HG03442 (cell line): Measurements from ENCODE around the gene TLCD5.

Experiments
- ATAC-seq: cut with Tn5 transposase; IDR thresholded peaks from one replicate; pipeline ENCODE4 v1.9.1; 2021; ENCODE audit warnings: mild to moderate bottlenecking, moderate library complexity; ENCODE audit not compliant: unreplicated experiment

The TLCD5 gene

DNA sequence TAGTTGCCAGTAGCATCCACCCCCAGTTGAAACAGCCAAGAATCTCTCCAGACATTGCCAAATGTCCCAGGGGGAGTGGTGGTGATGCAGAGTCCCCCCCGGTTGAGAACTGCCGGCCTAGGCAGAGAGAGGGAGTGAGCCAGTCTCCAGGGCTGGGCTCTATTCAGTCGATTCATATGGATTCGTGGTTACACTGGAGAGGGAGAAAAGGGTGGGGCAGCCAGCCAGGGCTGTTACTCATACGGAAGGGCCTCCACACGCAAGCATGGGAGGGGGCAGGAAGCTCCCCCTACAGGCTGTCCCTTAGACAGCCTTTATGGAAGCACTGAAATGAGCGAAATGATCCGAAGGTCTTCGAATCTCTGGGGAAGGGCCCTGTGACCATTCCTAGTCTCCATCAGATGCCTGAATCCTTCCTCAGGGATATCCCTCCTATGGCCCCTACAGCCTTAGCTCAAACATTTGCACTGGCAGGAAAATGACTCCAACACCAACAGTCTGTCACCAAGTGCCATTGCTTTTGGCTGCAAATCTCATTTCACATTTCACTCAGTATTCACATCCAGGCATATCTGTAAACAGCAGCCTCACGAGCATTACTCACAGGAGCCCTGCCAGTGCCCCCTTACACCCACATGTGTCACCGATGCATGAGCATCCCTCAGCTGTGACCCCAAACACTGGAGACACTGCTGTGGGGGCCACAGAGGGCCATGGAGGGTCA, 18.4 kb upstream of the TLCD5 start:
- no peak for ATAC-seq

- ATAC-seq, result no peak
Observed at GRCh38 chr11:120307476-120307875, 17.6 kb upstream of the TLCD5 start.

- ATAC-seq, result no peak
Observed at GRCh38 chr11:120308081-120308480, 17.0 kb upstream of the TLCD5 start.

GRCh38 chr11:120310870-120311269, 14.2 kb upstream of the TLCD5 start:
- ATAC-seq, result no peak

DNA sequence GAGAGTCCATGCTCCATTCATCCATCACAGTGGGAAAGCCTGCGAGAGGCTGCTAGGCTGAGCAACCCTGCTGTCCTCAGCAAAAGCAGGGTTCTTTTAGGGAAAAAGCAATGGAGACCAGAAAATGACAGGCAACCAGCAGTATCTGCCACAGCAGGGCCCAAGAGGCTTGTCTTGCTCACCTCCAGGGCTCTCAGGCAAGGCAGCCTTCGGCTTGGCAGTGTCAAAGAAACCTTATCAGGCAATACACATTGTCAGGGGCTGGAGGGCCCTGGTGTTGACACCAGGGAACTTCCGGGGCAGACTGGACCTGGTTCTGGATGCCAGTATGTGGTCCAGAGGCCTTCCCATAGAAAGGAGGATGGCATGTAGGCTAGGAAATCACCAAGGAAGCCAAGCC, 10.2 kb upstream of the TLCD5 start:
- ATAC-seq, result no peak

DNA sequence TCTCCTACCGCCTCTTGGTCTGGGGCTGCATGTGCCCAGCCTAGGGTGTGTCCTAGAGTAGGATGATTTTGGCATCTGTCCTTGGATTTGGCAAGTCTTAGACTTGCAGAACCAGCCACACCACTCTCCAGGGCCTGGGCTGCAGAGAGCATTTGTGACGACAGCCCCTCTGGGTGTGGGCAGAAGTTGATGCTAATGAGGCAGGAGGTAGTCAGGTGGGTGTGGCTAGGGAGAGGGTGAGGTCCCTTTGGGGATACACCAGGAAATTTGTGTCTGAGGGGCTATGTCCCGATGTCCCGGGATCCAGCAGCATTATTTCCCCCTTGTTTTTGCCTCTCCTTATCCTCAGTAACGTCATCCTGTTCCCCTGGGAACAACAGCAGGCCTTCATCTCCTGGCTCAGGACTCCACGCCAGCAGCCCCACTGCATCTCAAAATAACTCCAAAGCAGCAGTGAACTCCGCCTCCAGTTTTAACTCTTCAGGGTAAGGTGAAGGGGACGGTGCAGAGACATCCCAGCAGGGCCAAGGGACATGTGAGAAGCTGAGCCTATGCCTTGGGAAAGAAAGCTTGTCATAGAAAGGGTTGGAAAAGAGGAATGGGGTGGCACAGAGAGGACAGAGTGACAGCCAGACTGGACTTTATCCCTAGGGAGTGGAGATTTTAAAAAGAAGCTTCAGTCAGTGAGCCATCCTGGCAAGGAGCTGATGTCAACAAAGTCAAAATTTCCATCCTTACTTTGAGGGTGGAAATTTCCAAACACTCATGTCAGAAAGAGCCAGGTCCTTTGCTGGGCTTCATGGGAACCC, 8.0 kb upstream of the TLCD5 start:
- ATAC-seq, result no peak

- no peak for ATAC-seq
Observed at GRCh38 chr11:120317689-120318480, 7.2 kb upstream of the TLCD5 start.

DNA sequence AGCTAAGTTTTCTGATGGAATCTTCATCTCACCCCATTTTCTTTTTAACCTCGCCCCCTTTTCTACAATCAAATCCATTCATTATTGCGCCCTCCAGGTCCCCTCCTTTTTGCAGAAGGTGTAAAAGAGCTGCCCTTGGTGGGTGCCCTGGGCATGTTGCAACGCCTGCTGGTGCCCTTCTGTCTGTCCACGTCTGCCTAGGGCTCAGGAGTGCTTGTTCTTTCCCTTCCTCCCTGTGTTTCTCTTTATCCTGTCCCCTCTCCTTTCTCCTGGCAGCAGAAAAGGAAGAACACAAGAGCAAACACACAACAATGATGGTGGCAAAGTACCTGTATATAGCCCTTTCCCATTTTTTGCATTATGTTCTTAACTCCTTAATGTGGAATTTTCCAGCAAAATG, 6.2 kb upstream of the TLCD5 start:
- ATAC-seq, result no peak

GRCh38 chr11:120326228-120326627, 1.1 kb downstream of the TLCD5 start:
- ATAC-seq, result no peak

DNA sequence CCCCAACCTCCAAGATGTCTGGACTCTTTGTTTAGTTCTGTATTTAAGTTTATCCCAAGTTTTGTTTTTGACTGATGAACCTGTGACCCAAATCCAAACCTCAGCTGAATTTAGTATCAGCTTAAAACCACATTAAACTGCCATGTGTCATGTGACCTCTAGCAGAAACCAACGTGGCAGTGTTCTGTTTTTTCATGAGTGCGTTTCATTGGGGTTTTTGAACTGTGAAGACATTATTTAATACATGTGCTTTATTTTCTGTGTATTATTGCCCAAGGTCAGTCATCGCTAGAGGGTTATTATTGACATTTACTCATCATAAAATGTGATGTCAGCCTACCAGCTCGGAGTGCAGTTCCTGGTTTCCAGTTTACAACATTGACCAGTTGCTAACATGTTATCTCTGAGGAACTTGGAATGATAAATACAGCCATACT, 1.8 kb downstream of the TLCD5 start:
- ATAC-seq, result no peak

DNA sequence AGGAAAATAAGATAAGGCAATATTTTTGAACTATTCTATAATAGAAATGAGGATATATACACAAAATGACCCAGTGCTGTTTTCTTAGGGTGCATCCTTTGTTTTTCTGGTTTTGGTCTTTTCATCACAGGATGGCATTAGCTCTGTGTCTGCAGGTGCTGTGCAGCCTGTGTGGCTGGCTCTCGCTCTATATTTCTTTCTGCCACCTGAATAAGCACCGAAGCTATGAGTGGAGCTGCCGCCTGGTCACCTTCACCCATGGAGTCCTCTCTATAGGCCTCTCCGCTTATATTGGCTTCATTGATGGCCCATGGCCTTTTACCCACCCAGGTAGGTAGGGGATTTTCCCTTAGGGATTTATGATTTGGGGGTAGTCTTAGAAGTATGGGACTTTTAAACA, 2.2 kb downstream of the TLCD5 start:
- ATAC-seq, result no peak

DNA sequence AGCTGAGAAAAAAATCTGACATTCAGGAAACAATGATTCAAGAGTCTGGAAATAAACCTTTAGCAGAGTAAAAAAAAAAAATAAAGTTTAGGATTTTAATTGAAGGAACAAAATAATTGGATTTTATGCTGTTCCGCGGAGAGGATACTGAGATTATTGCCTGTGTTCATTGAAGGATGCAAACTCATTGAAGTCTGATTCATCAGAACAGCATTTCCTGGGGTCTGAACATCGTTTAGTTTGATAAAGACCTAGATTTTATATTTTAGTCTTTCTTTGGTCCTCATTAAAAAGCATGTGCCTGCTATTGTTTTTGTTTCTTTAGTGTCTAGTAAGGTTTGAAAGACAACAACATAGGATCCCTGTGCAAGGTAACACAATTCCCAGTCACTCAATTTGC, 4.5 kb downstream of the TLCD5 start:
- ATAC-seq, result no peak

DNA sequence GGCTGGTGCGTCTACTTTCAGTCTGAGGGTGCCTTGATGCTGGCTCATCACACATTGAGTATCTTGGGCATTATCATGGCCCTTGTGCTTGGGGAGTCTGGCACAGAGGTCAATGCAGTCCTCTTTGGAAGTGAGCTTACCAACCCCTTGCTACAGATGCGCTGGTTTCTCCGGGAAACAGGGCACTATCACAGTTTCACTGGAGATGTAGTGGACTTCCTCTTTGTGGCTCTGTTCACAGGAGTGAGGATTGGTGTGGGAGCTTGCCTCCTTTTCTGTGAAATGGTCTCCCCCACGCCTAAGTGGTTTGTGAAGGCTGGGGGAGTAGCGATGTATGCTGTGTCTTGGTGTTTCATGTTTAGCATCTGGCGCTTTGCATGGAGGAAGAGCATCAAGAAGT, 4.9 kb downstream of the TLCD5 start:
- ATAC-seq, result no peak

GRCh38 chr11:120331301-120331996, 6.3 kb downstream of the TLCD5 start:
- ATAC-seq, result no peak

- no peak for ATAC-seq
Observed at GRCh38 chr11:120332822-120333716, 8.0 kb downstream of the TLCD5 start.

- ATAC-seq, result no peak
Observed at GRCh38 chr11:120333801-120334200, 8.7 kb downstream of the TLCD5 start.

DNA sequence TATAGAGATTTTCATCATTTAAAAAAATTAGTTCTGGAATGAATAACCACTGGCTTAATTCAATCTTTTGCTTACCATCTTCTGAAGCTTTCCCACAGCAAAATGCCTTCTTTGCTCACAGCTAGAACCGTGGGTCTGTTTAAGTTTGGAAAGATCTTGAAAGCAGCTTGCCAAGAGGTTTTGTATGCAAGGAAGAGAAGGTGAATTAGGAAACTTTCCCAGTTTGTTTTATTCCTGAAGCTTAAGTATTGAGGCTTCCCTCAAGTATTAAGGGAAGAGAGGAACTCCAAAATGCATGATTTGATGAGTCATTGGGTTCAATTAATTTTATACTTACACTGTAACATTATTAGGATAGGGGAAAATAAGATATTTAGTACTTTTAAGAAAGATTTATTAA, 9.2 kb downstream of the TLCD5 start:
- ATAC-seq, result no peak

DNA sequence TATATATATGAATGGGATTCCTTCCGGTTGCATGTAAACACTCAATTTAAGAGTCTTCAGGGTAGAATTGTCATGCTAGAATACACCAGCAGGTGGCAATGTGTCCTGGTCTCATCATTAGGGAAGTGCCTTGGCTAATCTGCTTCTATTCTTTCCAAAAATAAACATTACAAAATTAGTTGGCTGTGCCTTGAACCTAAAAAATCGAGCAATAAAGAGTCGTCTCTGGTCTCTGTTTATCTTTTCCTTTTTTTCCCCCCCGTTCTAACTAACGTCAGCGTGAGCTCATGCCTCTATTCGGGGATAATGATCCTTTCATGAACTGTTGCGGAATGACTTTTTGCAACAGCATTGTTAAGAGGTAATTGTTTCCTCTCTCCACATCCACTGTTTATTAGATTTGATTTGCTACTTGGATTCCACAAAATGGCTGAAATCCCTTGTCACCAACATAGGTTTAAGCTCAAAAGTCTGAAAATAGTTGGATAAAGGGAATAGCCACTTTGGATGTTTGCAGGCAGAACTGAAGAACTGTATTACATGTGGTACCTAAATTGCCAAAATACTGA, 9.9 kb downstream of the TLCD5 start:
- no peak for ATAC-seq

GRCh38 chr11:120335556-120335907, 10.4 kb downstream of the TLCD5 start:
- ATAC-seq, result peak; percentile 23
